ENCODE data around the gene PBRM1.
A peak's percentile ranks its signal among the peaks of the same experiment; 100 is the strongest.

Gene PBRM1

DNA sequence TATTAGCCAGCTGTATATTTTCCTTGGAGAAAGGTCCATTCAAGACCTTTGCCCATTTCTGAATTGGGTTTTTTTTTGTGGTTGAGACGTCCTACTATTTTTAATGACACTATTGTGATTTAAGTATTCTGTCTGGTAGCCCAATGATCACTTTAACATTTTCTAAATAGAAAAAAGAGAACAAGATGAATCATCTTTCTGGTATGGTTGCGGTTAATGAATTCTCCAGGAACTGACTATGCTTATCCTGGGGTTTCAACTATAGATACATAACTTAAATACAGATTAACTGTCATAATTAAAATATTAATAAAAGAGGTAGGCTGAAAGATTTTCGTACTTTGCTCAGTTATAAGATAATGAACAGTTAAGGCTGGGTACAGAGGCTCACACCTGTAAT lies 51.9 kb downstream of the PBRM1 start:
- TF ChIP-seq, protein P1, sequence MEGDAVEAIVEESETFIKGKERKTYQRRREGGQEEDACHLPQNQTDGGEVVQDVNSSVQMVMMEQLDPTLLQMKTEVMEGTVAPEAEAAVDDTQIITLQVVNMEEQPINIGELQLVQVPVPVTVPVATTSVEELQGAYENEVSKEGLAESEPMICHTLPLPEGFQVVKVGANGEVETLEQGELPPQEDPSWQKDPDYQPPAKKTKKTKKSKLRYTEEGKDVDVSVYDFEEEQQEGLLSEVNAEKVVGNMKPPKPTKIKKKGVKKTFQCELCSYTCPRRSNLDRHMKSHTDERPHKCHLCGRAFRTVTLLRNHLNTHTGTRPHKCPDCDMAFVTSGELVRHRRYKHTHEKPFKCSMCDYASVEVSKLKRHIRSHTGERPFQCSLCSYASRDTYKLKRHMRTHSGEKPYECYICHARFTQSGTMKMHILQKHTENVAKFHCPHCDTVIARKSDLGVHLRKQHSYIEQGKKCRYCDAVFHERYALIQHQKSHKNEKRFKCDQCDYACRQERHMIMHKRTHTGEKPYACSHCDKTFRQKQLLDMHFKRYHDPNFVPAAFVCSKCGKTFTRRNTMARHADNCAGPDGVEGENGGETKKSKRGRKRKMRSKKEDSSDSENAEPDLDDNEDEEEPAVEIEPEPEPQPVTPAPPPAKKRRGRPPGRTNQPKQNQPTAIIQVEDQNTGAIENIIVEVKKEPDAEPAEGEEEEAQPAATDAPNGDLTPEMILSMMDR (conservative IDR thresholded peaks at IDR 0.05) = no peak
- no peak overlapping the region for H3K27ac ChIP-seq

DNA sequence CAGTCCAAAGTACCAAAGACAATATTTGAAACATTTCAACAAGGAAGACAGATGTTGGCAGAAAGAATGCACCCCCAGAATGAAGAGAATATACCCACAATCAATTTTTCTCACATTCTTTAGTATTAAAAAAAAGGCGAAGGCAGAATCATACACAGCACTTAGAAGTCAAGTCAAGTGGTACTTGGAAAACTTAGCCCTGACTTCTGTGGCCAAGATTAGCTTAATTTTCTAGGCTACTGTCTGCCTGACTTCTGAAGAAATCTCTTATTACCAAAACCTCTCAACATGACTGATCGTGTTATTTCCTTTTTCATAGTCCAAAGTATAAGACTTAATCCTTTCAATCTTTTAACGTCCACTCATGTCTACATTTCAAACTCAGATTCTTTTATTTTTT lies 60.7 kb downstream of the PBRM1 start:
- TF ChIP-seq, protein P1 (conservative IDR thresholded peaks at IDR 0.05) = no peak
- H3K27ac ChIP-seq = no peak overlapping the region

DNA sequence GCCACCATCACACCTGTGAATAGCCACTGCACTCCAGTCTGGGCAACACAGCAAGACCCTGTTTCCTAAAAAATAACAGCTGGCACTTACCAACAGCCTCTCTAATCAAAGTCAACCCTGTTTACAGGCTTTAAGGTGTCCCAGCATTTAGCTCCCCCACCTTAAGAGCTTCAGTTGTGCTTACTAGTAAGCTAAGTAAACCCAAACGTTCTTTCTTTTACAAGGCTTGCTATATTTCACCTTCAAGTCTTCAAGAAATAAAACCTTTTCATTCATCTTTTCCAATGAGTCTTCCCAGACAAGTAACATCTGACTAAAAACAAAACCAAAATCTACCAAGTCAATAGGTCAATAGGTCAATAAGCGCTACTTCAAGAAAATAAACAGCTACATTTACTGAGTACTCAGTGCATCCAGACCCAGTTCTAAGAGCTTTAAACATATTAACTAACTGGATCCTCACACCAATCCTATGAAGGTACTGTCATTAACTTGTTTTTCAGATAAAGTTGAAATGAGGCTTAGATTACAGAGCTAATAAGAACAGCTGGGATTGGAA lies 62.4 kb downstream of the PBRM1 start:
- H3K27ac ChIP-seq = no peak overlapping the region
- TF ChIP-seq, protein P1 (conservative IDR thresholded peaks at IDR 0.05) = no peak

DNA sequence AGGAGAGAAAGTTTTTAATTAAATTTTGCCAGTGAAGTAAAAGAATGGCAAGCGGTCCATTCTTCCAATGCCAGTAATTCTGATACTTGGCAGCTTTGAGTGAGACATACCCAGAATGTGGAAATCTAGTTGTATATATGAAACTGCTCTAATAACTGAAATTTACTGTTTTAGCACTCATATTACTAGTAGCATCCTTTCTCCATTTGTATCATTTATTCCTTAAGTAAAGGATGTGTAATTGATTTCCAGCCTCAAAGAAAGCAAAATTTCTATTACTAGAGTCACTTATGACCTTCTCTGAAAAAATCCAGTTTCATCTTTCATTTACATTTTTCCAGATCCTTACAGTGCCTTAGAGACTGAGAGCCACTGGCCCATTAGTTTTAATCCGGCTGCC lies 65.1 kb downstream of the PBRM1 start:
- no peak overlapping the region for H3K27ac ChIP-seq
- TF ChIP-seq, protein P1 (conservative IDR thresholded peaks at IDR 0.05) = no peak

DNA sequence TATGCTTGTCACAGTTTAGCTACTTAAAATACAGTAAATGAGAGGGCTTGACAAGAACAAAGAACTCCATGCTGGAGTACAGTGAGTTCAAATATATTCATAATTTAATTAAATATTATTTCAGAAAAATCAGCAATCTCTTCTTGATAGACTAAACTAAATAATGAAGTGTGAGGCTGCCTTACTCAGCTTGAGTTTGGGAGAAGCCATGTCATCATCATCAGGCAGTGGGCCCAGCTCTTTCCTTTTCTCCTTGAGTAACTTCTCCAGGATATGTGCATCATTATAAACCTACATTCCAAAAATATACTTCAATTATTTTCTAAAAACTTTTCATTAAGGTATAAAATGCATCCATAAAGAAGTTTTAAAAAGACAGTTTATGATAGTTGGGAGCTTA lies 70.5 kb downstream of the PBRM1 start:
- TF ChIP-seq, protein P1 (conservative IDR thresholded peaks at IDR 0.05) = no peak
- H3K27ac ChIP-seq = no peak overlapping the region

DNA sequence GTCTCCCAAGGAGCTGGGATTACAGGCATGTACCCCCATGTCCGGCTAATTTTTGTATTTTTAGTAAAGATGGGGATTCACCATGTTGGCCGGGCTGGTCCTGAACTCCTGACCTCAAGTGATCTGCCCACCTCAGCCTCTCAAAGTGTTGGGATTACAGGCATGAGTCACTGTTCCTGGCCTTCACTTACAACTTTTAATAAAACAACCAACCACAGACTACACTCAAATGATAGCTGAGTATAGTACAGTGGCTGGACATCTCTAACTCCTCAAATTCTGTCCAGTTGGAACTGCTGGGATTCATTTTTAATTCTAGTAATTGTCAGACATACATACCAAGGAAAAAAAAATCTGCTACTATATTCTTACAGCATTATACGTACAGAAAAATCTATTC lies 71.0 kb downstream of the PBRM1 start:
- H3K27ac ChIP-seq = no peak overlapping the region
- TF ChIP-seq, protein P1 (conservative IDR thresholded peaks at IDR 0.05) = no peak

DNA sequence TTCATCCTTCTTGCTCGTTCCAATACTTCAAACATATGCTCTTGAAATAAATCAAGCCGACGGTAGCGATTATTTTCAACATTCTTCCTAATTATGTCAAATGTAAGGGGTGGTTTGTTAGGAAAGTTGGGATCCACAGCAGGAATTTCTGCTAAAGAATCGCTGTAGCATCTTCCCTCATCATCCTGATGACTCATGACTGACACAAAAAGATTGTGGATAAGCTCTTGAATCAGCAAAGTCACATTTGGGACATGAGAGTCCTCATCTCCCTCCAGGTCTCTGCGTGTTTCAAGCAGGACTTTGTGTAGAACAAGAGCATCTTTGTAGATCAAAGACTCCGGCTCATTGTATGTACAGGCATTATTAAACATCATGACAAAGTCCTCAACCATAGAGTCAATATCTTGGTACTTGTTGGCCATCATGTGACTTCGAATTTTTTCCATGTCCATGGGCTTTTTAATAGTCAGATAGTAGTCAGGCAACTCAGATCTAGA lies 76.3 kb downstream of the PBRM1 start:
- H3K27ac ChIP-seq = peak overlapping the region; percentile 69
- TF ChIP-seq, protein P1 (conservative IDR thresholded peaks at IDR 0.05) = no peak
